ENCODE measurements around the gene CTSK. TPM values are rescaled to one million over a fixed set of nuclear protein-coding genes. Genes with fewer than 3 reads are reported as not detected.
"Not testable (repeated sequence)": the region's sequence is repeated elsewhere in the genome, so short reads cannot be mapped to it uniquely, and the experiment has no call there.

CTSK gene
- total RNA-seq, 2 donors from 2014 or later, result 136 to 183 TPM

GRCh38 chr1:150809651-150810050 lies 1.6 kb upstream of the CTSK start:
- no peak for DNase-seq (ENCODE audit: low spot score)
- intact Hi-C loops (cut with DNase I), result loop anchor here in 1 of 2 donors (10.0 kb wide), 1 partner anchor 245 kb away; no protein-coding TSS in a partner anchor

GRCh38 chr1:150808846-150809245 lies 786 bp upstream of the CTSK start:
- DNase-seq (ENCODE audit: low spot score), result no peak
- intact Hi-C loops (cut with DNase I), result no loop called here

- no peak for DNase-seq (ENCODE audit: low spot score)
- intact Hi-C loops (cut with DNase I), result no loop called here
Measured at GRCh38 chr1:150807249-150808023, 624 bp downstream of the CTSK start.

GRCh38 chr1:150805899-150806298 lies 2.2 kb downstream of the CTSK start:
- no peak for DNase-seq (ENCODE audit: low spot score)
- intact Hi-C loops (cut with DNase I), result no loop called here

GRCh38 chr1:150804671-150805070 lies 3.4 kb downstream of the CTSK start:
- intact Hi-C loops (cut with DNase I), result no loop called here

GRCh38 chr1:150799089-150799488 lies 9.0 kb downstream of the CTSK start:
- no peak for DNase-seq (ENCODE audit: low spot score)
- intact Hi-C loops (cut with DNase I), result no loop called here

More at GRCh38 chr1:150804671-150805070, 3.4 kb downstream of the CTSK start:
- no peak for DNase-seq (ENCODE audit: low spot score)

- intact Hi-C loops (cut with DNase I), result no loop called here
- no peak for DNase-seq (ENCODE audit: low spot score)
Measured at GRCh38 chr1:150798525-150798924, 9.5 kb downstream of the CTSK start.

GRCh38 chr1:150796374-150796773 lies 11.7 kb downstream of the CTSK start:
- intact Hi-C loops (cut with DNase I), result no loop called here
- DNase-seq (ENCODE audit: low spot score), result no peak

- intact Hi-C loops (cut with DNase I), result not testable (repeated sequence)
Measured at GRCh38 chr1:150793778-150794177, 14.3 kb downstream of the CTSK start.

GRCh38 chr1:150793221-150793620 lies 14.8 kb downstream of the CTSK start:
- intact Hi-C loops (cut with DNase I), result no loop called here
- DNase-seq (ENCODE audit: low spot score), result no peak

More at GRCh38 chr1:150793778-150794177, 14.3 kb downstream of the CTSK start:
- not testable (repeated sequence) for DNase-seq (ENCODE audit: low spot score)

GRCh38 chr1:150791585-150791984 lies 16.5 kb downstream of the CTSK start:
- intact Hi-C loops (cut with DNase I), result no loop called here
- DNase-seq (ENCODE audit: low spot score), result no peak

- no peak for DNase-seq (ENCODE audit: low spot score)
- intact Hi-C loops (cut with DNase I), result no loop called here
Measured at GRCh38 chr1:150789396-150789795, 18.7 kb downstream of the CTSK start.

GRCh38 chr1:150788946-150789345 lies 19.1 kb downstream of the CTSK start:
- intact Hi-C loops (cut with DNase I), result no loop called here
- no peak for DNase-seq (ENCODE audit: low spot score)

- intact Hi-C loops (cut with DNase I), result no loop called here
- no peak for DNase-seq (ENCODE audit: low spot score)
Measured at GRCh38 chr1:150787455-150787854, 20.6 kb downstream of the CTSK start.

- no peak for DNase-seq (ENCODE audit: low spot score)
- intact Hi-C loops (cut with DNase I), result no loop called here
Measured at GRCh38 chr1:150780510-150780909, 27.6 kb downstream of the CTSK start.

- DNase-seq (ENCODE audit: low spot score), result no peak
- intact Hi-C loops (cut with DNase I), result no loop called here
Measured at GRCh38 chr1:150778409-150778808, 29.7 kb downstream of the CTSK start.

GRCh38 chr1:150777544-150777943 lies 30.5 kb downstream of the CTSK start:
- intact Hi-C loops (cut with DNase I), result no loop called here
- no peak for DNase-seq (ENCODE audit: low spot score)

- DNase-seq (ENCODE audit: low spot score); intact Hi-C loops (cut with DNase I): not testable (repeated sequence)
Measured at GRCh38 chr1:150775931-150776505, 32.0 kb downstream of the CTSK start.

GRCh38 chr1:150775276-150775675 lies 32.8 kb downstream of the CTSK start:
- DNase-seq (ENCODE audit: low spot score), result no peak
- intact Hi-C loops (cut with DNase I), result no loop called here

- DNase-seq (ENCODE audit: low spot score), result no peak
- intact Hi-C loops (cut with DNase I), result no loop called here
Measured at GRCh38 chr1:150772326-150772725, 35.7 kb downstream of the CTSK start.

GRCh38 chr1:150767704-150768103 lies 40.4 kb downstream of the CTSK start:
- DNase-seq (ENCODE audit: low spot score); intact Hi-C loops (cut with DNase I): not testable (repeated sequence)
